Activated CD4-positive, alpha-beta T cell treated with anti-CD3 and anti-CD28 coated beads, Interleukin-2, amount 50 U/mL, for 4 hours (primary cell): ENCODE data around the gene BMP2K.

Experiments
- DNase-seq, 2 experiments: peaks; one replicate each; pipeline ENCODE4 v3.0.0-alpha.2; 2020

BMP2K gene

DNA sequence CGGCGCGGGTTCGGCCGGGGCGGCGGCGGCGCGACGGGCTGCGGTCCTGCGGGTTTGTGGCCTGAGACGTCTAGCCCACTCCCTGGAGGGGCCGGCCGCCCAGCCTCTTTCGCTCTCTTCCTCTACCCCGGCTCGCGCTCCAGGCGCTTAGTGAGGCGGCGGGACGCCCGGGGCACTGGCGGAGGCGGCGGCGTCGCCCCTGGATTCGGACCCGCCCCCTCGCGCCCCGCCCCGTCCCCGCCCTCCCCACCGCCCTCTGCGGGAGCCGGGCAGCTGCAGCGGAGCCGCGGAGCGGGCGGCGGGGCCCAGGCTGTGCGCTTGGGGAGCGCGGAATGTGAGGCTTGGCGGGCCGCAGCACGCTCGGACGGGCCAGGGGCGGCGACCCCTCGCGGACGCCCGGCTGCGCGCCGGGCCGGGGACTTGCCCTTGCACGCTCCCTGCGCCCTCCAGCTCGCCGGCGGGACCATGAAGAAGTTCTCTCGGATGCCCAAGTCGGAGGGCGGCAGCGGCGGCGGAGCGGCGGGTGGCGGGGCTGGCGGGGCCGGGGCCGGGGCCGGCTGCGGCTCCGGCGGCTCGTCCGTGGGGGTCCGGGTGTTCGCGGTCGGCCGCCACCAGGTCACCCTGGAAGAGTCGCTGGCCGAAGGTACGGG, at the start of gene BMP2K:
TSS of gene BMP2K (plus strand) at position 272 of the 650 bp plus-strand sequence. CDS start at position 466, 194 bp downstream.
- peak; percentile 74 to 76 for DNase-seq

DNA sequence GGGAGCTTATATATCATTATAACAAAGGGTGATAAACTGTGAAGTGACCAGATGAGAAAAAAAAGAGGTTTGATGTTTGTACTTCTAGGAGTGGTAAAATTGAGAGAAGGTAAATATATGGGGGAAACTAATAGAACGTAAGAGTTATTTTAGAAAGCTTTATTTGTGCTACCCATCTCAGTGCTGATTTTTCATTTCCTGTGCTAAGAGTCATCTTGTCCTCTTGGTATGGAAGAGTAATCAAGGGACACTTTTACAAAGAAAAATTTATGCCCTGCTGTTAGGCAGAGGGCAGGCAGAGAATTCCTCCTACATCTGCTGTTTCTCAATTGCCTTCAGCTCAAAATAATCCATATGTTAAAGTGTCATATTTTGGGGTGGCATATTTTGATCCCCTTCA, 49.6 kb upstream of the BMP2K start:
- no peak for DNase-seq

DNA sequence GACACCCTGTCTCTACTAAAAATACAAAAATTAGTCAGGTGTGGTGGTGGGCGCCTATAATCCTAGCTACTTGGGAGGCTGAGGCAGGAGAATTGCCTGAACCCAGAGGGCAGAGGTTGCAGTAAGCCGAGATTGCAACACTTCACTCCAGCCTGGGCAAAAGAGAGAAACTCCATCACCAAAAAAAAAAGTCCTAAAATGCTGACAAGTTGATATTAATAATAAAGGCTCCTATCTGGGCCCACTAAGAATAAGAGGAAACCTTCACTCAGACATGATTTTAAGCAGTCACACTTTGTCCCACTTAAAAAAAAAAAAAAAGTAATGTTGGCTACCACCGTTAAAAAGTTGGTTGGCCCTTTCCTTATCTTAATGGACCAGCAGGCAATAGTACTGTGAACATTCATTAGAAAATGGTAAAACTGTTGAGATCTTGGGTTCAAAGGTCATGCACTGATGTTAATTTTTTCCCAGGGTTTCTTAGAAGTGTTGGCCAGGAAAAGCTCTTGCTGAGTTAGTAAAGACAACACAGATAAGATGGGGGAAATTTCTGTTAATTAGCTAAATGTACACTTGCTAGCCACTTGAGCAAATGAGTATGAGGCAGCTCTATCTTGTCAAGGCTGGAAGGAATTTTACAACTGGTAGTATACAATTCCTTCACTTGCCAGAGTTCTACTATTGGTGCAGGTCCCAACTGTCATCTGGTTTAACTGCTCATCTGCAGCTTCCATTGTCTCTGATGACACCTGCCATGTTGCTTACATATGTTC, 43.6 kb upstream of the BMP2K start:
- no peak for DNase-seq

DNA sequence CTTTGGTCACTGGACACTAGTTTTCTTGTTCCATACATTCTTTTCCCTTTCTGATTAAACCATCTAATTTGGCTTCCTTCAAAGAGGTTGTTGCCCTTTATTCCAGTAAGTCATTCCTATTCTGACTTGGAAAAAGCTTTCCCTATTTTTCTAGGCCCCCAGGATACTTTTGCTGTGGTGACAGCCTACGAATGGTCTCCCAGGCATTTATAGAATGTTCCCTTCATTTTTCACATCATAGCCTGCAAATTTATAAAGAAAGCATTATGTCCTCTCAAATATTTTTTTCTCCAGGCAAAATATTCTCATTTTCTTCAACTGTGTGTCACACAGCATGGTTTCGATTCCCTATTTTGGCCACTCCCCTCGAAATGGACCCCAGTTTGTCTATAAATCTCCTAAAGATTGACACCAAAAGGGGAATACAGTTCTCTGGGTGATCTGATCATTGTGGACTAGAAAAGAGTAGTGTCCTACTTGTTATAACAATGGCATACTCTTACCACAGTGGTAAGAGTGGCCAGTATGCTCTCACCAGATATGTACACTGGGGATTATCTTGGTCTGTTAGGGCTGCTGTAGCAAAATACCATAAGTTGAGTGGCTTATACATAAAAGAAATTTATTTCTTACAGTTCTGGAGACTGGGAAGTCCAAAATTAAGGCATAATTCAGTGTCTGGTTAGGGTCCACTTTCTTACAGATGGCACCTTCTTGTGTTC, 41.5 kb upstream of the BMP2K start:
- DNase-seq = no peak

DNA sequence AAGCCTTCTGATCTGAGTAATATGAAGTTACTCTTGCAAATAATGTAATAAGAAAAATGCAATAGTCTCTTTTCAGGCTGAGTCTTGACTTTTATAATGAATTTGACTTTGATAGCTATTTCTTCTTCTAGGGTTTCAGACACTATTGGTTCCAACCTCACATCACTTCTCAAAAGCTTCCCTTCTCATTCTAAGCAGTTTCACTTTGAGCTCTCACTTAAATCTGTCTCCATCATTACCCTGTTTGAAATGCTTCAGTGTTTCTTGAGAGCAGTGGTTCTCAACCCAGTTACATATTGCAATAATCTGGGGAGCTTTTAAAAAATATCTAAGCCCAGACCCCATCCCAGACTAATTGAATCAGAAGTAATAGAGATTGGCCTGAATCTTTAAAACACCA, 40.5 kb upstream of the BMP2K start:
- no peak for DNase-seq

DNA sequence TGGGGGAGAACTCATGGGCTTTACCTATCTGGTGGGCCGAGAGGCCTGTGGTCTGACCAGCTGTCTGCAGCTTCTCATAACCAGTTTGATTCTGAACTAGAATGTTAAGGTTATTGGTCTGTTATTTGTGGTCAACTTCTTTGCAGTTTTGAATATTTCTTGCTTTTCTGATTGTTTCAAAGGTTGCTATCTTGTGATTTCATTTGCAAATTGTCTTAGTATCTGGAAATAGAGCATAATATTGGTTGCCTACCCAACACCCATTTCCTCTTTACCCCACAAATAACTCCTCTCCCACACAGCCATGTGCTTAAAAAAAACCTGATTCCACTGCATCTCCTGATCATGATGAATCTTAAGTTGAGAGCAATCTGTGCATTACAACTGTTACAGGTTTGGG, 39.1 kb upstream of the BMP2K start:
- no peak for DNase-seq

DNA sequence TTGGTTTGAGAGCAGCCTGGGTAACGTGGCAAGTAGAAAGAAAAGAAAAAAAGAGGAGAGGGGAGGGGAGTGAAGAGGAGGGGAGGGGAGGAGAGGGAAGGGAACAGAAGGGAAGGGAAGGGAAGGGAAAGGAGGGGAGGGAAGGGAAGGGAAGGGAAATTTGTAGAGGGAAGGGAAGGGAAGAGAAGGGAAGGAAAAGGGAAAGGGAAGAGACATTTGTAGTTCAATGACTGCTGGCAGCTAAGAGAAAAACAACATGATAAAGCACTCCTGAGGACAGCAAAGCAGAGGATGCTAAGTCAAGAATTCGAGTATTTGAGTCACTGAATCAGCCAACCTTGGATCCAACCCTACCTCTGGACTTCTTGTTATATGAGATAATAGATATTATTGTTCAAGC, 38.2 kb upstream of the BMP2K start:
- no peak for DNase-seq

DNA sequence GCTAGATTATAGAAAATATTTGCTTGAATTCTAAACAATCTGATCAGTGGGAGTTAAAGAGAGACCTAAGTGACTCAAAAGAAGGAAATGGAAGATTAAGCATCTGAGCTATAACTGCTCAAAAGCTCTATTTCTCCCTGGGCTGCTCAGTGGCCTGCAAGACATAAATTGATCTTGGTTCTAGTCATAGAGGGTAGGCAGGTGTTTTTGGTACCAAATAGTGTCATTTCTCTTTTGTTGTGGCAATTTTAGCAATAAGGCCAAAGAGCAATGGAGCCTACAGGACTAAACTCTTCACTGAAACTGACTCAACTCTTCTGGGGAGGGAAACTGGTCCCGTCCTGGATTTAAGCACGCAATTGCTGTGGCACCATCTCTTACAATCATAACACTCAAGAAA, 33.9 kb upstream of the BMP2K start:
- no peak for DNase-seq

DNA sequence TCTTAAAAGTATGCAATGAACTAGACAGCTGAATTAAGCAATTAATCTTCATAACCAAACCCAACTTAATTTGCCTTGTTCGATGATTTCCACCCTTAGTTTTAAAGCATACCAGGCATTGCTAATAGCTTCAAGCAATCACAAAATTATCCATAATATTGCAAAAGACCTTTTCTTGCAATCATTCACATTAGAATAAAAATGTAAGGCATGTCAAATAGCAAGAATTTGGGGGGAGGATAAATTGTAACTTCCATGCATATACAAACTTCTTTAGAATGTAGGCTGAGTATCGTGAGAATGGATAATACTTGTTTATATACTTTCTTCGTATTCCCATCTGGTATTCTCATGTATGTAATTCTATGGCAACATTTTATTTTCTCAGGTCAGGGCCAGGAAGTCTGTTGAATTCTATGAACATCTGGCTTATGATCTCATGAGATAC, 28.7 kb upstream of the BMP2K start:
- no peak for DNase-seq

DNA sequence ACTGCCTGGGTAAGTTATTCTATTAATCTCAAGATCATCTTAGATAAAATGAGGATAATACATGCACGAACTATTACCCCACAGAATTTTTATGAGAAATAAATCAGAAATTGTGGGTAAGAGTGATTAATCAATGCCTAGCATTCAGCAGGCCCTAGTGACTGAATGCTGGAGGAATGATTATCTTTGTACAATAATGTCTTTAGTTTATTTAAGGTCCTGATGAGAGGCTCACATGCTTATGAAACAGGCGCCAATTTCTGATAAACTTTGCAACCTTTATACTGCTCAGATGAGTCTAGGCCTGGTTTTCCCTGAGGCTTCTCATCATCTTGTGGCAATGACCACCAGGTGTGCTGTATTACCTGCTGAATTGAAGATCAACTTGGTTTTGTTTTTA, 27.8 kb upstream of the BMP2K start:
- DNase-seq = no peak

DNA sequence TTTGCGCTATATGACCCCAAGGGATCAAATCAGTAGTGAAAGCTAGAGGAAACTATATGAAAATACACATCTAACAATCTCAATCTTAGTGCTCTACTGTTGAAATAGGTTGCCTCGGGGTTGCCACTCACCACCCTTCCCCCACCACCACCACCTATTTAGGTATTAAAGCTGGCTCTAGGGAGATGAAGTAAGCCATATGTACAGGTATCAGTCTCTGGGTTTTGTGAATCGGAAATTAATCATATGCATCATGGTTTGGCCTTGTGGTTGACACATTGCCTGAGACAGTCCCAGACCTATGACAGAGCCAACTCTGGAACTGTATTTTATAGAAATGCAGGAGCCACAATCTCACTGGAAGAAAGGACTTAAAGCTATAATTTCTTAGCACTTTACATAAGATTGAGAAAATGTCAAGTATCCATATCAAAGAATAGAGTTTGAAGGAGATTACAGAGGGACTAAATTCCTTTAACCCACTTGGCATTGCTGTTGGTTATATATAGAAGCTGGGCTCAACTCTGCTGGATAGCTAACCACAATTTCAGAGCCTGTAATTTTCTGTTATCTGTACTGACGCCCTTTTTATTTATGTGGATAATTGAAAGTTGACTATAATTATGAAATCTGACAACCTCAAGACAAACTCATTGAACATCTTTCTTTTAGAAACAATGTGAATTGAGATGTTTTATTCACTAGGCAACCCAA, 26.7 kb upstream of the BMP2K start:
- DNase-seq = no peak

DNA sequence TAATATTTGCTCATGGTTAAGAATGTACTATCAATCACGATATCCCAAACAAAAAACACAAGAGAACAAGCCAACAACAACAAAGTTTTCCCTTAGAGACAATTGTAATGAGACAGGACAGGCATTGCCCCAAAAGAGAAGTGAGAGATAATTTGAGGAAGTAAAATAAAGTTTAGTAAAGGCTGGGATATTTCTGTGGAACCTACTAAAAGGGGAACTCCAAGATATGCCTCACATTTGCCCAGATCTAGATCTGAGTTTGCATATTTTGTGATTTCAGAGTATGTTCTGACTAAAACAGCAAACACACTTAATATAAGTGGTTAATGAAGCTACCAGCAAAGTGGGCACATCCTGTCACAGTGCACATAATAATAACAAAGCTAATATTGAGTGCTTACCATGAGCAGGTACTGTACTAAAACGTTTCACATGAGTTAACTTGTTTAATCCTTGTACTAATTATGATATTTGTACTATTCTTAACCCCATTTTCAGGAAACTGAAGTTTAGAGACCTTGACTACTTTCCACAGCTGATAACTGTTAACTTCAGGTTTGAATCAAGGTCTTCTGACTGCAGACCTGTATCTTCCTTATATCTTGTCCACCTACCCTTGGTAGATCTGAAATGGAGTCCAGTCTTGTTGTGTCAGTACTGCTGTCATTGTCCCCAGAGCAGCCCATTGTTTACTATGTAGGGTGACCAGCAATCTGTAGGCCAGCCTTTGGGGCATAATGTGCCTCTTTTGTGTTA, 26.0 kb upstream of the BMP2K start:
- DNase-seq = no peak

DNA sequence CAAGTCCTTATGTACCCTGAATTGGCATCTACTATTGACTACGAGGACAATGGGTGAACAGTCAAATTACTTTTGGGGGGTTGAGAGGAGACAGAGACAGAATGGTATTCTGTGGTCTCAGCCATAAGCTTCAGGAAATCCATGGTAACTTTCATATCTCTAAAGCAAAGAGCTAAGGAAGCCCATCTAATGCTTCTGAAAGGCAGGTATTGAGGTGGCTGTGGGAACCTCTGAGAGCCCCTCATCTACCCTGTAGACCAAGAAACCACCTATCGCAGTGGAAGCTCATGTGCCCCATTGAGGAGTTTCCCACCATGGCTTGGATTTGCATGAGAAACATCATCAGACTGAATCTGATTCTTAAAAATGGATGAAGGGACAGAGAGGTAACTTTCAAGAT, 23.1 kb upstream of the BMP2K start:
- no peak for DNase-seq

DNA sequence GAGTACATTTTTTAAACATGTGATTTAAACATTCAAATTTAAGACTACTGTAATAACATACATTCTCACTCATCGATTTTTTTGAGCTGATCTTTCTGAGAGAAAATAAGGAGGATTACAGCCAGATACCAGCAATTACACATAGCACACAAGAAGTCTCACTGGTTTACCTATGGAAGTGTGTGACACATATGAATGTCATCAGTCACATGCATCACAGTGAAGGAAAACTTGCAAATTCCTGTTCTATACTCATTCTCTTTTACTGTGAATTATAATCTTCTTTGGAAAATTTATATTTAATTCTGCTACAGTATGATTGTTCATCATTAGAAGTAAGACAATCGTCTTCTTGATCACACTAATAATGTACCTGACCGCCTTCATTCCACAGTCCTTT, 21.3 kb upstream of the BMP2K start:
- no peak for DNase-seq

DNA sequence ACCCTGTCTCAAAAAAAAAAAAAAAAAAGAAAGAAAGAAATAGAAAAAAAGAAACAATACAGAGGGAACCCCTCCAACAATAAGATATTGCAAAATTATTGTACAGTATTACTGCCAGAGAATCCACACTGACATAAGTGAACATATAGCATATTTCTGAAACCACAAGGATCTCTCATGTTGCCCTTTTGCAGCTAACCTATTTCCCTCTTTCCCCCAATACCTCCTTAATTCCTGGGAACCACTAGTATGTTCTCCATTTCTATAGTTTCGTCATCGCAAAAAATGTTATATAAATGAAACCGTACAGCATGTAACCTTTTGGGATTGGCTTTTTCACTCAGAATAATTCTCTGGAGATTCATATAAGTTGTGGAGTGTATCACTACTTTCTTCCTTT, 20.0 kb upstream of the BMP2K start:
- no peak for DNase-seq

DNA sequence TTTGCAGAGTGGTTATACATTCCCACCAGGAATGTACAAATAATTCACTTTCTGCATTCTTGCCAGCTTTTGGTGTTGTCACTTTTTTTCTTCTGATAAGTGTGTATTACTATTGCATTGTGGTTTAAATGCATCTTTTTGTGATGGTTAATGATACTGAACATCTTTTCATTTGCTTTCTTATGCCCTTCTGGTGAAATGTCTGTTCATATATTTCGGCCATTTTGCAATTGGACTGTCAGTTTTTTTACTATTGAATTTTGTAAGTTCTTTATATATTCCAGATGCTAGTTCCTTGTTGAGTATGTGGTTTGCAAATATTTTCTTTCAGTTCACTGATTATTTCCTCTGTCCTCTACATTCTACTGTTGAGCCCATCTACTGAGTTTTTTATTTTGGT, 19.4 kb upstream of the BMP2K start:
- no peak for DNase-seq

DNA sequence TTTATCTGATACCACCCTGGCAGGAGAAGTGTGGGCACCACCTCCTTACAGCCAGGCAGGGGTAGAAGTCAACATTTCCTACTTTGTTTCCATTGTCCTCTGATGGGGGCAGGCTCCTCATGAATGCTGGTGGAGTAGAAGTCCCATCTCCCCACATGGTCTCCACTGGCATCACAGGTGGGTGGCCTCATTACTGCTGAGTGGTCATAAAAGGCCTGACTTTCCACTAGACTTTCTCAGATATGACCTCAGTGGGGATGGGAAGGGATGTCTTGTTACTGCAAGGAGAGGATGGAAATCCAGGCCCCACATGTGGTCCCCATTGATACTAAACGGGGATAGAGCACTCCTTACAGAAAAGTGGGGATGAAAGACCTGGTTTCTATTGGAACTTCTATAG, 18.6 kb upstream of the BMP2K start:
- no peak for DNase-seq

DNA sequence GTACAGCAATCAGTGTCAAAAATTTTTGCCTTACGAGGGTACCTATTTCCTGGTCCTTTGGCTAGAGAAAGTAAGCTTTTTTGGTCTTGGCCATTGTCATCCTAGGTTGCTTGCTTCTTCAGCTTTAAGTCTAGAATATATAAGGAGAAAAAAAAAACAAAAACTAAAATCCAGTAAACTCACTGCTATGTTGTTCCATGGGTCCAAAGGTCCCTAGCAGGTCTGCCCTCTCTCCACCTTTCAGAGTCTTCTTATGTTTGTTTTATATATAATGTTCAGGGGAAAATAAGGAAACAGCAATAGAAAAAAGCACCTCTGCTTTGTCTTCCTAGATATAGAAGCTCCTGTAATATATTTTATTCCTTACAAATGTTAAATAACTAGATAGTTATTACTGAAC, 18.1 kb upstream of the BMP2K start:
- no peak for DNase-seq

DNA sequence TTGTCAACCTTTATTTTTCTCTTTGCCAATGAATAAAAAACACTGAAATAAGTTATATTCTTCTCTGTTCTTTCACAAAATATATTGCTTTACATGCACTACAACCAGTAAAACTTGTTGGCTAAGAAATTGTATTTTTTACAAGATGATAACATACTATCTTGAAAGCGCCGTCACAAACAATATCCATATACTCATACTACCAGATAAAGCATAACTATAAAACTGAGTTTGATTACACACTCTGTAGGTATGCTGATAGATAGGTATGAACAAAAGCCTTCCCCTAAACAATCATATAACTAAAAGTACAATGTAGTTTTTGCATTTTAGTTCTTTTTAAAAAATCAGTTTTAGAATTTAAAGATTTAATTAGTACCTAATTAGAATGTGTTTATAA, 13.6 kb upstream of the BMP2K start:
- DNase-seq = no peak

DNA sequence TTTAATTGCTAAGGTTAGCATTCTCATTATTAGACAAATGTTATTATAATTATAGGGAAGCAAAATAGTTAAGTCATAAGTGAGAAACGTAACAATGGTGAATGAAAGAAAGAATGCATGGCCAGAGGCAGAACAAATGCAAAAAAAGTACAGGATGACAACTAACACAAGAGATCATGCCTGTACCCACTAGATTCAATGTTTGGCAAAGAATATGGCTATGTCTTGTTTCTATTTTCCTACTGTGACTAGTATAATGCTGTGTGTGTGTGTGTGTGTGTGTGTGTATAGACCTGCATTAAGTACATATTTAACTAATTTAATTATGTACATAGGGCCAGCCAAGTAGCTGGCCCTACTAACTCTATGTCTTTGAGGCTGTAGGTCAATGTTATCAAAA, 12.9 kb upstream of the BMP2K start:
- DNase-seq = no peak

DNA sequence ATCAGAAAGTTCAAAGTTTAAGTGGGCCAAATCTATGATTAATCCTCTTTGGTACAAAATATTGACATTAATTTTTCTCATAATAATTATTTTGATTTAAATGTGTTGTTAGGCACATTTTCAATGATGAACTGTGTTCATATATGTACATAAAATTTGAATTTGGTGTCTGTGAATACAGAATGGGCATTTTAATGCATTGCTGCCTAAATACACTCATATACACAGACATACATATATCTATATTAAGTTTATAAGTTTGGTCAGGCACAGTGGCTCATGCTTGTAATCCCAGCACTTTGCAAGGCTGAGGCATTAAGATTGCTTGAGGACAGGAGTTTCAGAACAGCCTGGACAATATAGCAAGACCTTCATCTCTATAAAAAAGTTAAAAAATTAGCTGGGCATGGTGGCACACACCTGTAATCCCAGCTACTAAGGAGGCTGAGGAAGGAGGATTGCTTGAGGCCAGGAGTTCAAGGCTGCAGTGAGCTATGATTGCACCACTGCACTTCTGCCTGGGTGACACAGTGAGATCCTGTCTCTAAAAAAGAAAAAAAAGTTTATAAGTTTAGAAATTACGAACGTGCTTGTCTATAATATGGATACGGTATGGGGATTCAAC, 12.3 kb upstream of the BMP2K start:
- no peak for DNase-seq

DNA sequence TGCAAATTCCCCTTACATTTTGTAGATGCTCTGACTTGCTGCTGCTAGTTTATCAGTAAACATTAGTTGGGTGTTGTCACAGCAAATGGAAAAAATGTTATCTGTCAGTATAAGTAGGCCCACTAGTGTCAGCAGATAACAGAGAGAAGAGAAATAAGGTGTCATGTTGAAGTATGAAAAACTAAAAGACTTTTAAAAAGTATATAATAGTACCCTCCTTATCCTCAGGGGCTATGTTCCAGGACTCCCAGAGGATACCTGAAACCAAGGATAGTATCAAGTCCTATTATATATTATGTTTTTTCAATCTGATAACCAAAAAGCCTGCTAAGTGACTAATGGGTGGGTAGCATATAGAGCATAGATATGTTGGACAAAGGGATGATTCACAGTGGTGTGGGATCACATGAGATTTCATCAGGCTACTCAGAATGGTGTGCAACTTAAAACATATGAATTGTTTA, 11.6 kb upstream of the BMP2K start:
- no peak for DNase-seq
